Left ventricle myocardium inferior (tissue), 1 donor: ENCODE results near the gene CRTC3. TPM values are rescaled to one million over a fixed set of nuclear protein-coding genes. Genes with fewer than 3 reads are reported as not detected.
A peak's percentile ranks its signal among the peaks of the same experiment; 100 is the strongest.

ENCODE experiments used
- DNase-seq: peaks from one replicate; pipeline ENCODE4 v3.0.0-alpha.2; 2020
- H3K27ac ChIP-seq: fragments of 200-600 bp; replicated peaks from 2 replicates; pipeline ENCODE4 v1.8.0; 2021
- H3K27me3 ChIP-seq: fragments of 200-600 bp; 2 replicates; pipeline ENCODE4 v1.8.0; 2021; ENCODE audit warnings: low read depth
- H3K36me3 ChIP-seq: fragments of 200-600 bp; 2 replicates; pipeline ENCODE4 v1.8.0; 2021
- H3K4me1 ChIP-seq: fragments of 200-600 bp; 2 replicates; pipeline ENCODE4 v1.8.0; 2021
- H3K4me3 ChIP-seq: fragments of 200-600 bp; 2 replicates; pipeline ENCODE4 v1.8.0; 2021; ENCODE audit warnings: mild to moderate bottlenecking, moderate library complexity
- H3K9me3 ChIP-seq: fragments of 200-600 bp; replicated peaks from 2 replicates; pipeline ENCODE4 v1.8.0; 2021
- intact Hi-C: fragments of 100-400 bp; cut with micrococcal nuclease; formaldehyde crosslinking; loops from one replicate; pipeline ENCODE4 v1.11.0; 2022
- total RNA-seq: library from RNA; stranded (reverse); fragmentation: NEBNext Ultra II Directional; extraction: Animal tissue kit (Norgen Biotek cat#: 25700); gene quantifications from one replicate; pipeline ENCODE4 v1.2.1, GENCODE V29; 2021
- TF ChIP-seq, protein P1 (sequence below): fragments of 200-600 bp; IDR thresholded peaks from 2 replicates; pipeline ENCODE4 v1.8.0; 2021; ENCODE audit warnings: antibody characterized with exemption, mild to moderate bottlenecking, borderline replicate concordance
- donor health status: DM: no; HTN: yes; CAD: no; lungs with severe emphysema.

The CRTC3 gene
- total RNA-seq, 1 donor from 2014 or later = 24.1 TPM

DNA sequence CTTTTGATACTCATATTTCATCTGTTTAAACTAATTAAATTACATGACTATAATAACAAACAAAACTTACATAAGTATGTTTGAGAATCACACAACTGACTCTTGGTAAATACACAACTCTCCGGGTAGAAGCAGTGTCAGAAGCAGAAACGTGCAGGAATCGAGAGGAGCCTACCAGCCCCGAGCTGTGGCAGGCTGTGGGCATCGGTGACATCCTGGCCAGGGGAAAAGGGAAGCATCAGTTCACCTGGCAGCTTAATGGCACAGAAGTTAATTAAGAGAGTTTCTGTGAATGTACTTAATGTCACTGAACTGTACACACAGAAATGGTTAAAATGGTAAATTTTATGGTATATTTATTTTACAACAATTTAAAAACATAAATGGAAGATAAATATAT lies 90.2 kb downstream of the CRTC3 start:
- Histone ChIP-seq H3K4me1 (peaks cover 22% of the 10 kb centered on the region), H3K27me3 (no peaks in the 10 kb centered on the region), H3K36me3 (peaks cover 74% of the 10 kb centered on the region), H3K27ac (peak overlapping the region; percentile 50), H3K9me3 (no peaks in the 10 kb centered on the region), H3K4me3 (no peak overlapping the region)
- TF ChIP-seq, protein P1, sequence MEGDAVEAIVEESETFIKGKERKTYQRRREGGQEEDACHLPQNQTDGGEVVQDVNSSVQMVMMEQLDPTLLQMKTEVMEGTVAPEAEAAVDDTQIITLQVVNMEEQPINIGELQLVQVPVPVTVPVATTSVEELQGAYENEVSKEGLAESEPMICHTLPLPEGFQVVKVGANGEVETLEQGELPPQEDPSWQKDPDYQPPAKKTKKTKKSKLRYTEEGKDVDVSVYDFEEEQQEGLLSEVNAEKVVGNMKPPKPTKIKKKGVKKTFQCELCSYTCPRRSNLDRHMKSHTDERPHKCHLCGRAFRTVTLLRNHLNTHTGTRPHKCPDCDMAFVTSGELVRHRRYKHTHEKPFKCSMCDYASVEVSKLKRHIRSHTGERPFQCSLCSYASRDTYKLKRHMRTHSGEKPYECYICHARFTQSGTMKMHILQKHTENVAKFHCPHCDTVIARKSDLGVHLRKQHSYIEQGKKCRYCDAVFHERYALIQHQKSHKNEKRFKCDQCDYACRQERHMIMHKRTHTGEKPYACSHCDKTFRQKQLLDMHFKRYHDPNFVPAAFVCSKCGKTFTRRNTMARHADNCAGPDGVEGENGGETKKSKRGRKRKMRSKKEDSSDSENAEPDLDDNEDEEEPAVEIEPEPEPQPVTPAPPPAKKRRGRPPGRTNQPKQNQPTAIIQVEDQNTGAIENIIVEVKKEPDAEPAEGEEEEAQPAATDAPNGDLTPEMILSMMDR = no peak
- no peak for DNase-seq
- intact Hi-C loops = no loop called here

DNA sequence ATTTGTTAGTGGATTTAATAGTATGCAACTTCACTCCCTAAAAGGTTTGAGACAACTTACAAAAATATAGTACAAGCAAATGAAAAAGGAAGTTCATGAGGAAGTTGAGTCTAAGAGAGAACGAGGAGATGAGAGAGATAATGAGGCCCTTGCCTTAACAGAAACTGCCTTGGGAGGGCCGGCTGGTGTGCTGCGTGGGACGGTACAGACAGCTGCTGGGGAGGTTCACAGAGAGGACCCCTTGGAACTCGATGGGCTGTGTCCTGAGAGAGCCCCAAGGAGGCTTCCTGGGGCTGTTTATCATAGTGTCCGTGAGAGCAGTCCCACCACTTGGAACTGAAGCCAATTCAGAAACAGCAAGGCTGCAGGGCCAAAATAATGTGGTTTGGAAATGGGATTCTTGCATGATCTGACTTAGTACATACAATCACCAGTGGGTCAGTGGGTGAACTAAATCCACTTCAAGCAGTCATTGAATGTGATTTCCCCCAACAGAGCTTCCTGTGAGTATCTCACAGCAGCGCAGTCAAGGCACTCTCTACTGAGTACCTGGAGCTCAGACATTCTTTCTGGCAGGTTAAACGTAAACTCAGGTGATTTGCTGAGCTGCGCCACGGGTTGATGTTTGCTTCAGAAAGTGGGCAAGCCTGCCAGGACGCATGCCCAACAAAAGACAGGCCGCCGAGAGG lies 90.8 kb downstream of the CRTC3 start:
- no peaks in the 10 kb centered on the region for H3K9me3 ChIP-seq
- no peaks in the 10 kb centered on the region for H3K27me3 ChIP-seq
- TF ChIP-seq, protein P1 = no peak
- H3K4me1 ChIP-seq = peaks cover 22% of the 10 kb centered on the region
- H3K36me3 ChIP-seq = peaks cover 74% of the 10 kb centered on the region
- DNase-seq = no peak
- no peak overlapping the region for H3K4me3 ChIP-seq
- peak overlapping the region; percentile 50 for H3K27ac ChIP-seq
- intact Hi-C loops = no loop called here

DNA sequence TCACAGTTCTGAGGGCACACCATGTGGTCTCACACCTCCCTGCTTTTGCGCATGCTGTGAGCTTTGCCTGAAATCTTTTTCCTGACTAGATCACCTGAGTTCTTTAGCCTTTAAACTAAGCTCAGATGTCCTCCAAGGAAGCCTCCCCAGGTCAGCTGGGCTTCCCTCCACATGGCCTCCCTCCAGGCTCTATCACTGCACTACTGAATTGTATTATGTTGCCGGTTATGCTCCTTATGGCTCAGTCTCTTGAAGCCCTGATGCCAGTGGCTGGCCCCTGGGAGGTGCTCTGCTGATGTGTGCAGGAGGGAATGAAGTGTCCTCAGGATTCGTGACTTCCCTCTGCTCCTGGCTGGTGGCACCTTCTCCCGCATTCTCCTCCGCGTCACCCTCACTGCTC lies 94.1 kb downstream of the CRTC3 start:
- TF ChIP-seq, protein P1 = no peak
- H3K36me3 ChIP-seq = peaks cover 82% of the 10 kb centered on the region
- H3K4me3 ChIP-seq = no peak overlapping the region
- intact Hi-C loops = no loop called here
- no peaks in the 10 kb centered on the region for H3K27me3 ChIP-seq
- H3K9me3 ChIP-seq = no peaks in the 10 kb centered on the region
- DNase-seq = no peak
- peak overlapping the region; percentile 37 for H3K27ac ChIP-seq
- peaks cover 14% of the 10 kb centered on the region for H3K4me1 ChIP-seq

DNA sequence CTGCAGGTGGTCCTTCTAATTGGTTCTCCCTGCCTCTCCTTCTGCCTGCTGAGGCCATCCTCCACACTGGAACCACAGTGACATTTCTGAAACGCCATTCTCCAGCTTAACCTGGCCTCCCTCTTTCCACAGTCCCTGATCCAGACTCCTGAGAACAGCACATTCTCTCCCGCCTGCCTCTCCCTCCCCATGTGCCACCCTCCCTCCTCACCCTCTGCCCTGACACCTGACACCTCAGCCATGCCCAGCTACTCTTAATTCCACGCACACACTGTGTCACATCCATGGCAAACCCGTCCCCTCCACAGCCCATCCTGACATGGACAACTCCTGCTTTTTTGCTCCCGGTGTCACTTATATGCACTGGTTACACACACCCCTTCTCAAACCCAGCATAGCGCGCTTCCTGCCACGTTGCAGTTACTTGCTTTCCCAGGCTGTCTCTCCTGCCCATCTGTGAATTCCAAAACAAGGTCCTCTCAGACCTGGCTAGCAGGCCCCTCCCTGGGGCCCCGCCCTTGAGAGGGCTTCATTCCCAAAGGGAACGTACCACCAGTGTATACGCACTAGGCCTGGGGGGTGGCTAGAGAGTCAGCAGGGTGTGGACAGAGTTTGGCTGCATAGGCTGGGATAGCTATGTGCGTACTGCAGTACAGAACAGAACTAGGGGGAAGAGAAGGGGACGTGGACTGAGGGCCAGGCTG lies 94.7 kb downstream of the CRTC3 start:
- Histone ChIP-seq H3K4me3 (no peak overlapping the region), H3K9me3 (no peaks in the 10 kb centered on the region), H3K27me3 (no peaks in the 10 kb centered on the region), H3K36me3 (peaks cover 82% of the 10 kb centered on the region), H3K4me1 (peaks cover 14% of the 10 kb centered on the region), H3K27ac (peak overlapping the region; percentile 37)
- DNase-seq = no peak
- intact Hi-C loops = no loop called here
- TF ChIP-seq, protein P1 = no peak

DNA sequence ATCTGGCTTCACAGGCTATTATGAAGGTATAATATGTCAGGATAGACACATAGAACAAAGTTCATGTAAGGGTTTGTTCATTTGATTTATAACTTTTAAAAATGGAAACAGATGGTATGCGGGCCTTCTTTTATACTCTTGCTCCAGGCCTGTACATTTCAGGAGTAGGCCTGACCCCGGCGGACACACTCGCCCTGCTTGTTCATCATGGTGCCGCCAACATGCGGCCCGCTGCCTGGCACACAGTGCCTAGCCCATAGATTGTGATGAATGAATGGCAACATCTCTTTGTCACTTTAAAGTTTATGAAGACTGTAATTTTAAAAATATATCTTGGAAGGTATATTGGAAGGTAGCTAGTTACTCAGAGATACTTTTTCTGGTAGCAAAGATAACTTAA lies 95.3 kb downstream of the CRTC3 start:
- no peaks in the 10 kb centered on the region for H3K27me3 ChIP-seq
- peak overlapping the region; percentile 32 for H3K27ac ChIP-seq
- peaks cover 14% of the 10 kb centered on the region for H3K4me1 ChIP-seq
- intact Hi-C loops = no loop called here
- H3K4me3 ChIP-seq = no peak overlapping the region
- TF ChIP-seq, protein P1 = no peak
- H3K36me3 ChIP-seq = peaks cover 82% of the 10 kb centered on the region
- no peak for DNase-seq
- H3K9me3 ChIP-seq = no peaks in the 10 kb centered on the region
